Activated T-cell treated with anti-CD3 and anti-CD28 coated beads, Interleukin-2, amount 50 U/mL, for 4 hours (primary cell): Measurements from ENCODE around the gene SNAI1. TPM values are rescaled to one million over a fixed set of nuclear protein-coding genes. Genes with fewer than 3 reads are reported as not detected.

ENCODE experiments used
- total RNA-seq, 3 donors: library from RNA; stranded (reverse); gene quantifications; one replicate each; pipeline ENCODE4 v1.2.1, GENCODE V29; 2021

The SNAI1 gene
- total RNA-seq, 3 donors from 2014 or later: 1.1 to 1.8 (median 1.3) TPM

Other genes with a start within 250 kb of the SNAI1 start
- 10 to 100 TPM; 11.9 to 16.4 (median 13.2) TPM for gene SLC9A8, start 170.2 kb upstream of the SNAI1 start, total RNA-seq
- gene SPATA2, start 67.5 kb upstream of the SNAI1 start, total RNA-seq: 10 to 100 TPM; 13.3 to 15.0 (median 13.3) TPM
- 10 to 100 TPM; 71.1 to 81.9 (median 77.5) TPM for gene RNF114, start 46.6 kb upstream of the SNAI1 start, total RNA-seq
- 100 to 1,000 TPM; 126 to 144 (median 139) TPM for gene UBE2V1, start 130.2 kb downstream of the SNAI1 start, total RNA-seq
- gene PEDS1, start 170.7 kb downstream of the SNAI1 start, total RNA-seq: 10 to 100 TPM; 21.6 to 22.5 (median 21.9) TPM
- 10 to 100 TPM; 32.8 to 36.6 (median 35.2) TPM for gene CEBPB, start 207.8 kb downstream of the SNAI1 start, total RNA-seq